Activated B cell treated with CpG ODN at 0.5 μM for 24 hours (primary cell): ENCODE data around the gene ZNF655. TPM values are rescaled to one million over a fixed set of nuclear protein-coding genes. Genes with fewer than 3 reads are reported as not detected.
A peak's percentile ranks its signal among the peaks of the same experiment; 100 is the strongest.
"Not testable (repeated sequence)": the region's sequence is repeated elsewhere in the genome, so short reads cannot be mapped to it uniquely, and the experiment has no call there.

Source experiments
- ATAC-seq: fragments of 200-7000 bp; cut with Tn5 transposase; one replicate; pipeline ENCODE4 v1.10.0; 2021; ENCODE audit warnings: low read depth, mild to moderate bottlenecking, moderate library complexity
- CTCF ChIA-PET: fragments of 350-600 bp; sonication (Branson Sonifier 250); formaldehyde crosslinking; loops from one replicate; lab custom pipeline; 2021; ENCODE audit warnings: antibody characterized with exemption; lab: Charles Lee
- POLR2A ChIA-PET: fragments of 350-600 bp; sonication (Branson Sonifier 250); formaldehyde crosslinking; loops from one replicate; lab custom pipeline; 2021; ENCODE audit warnings: antibody characterized with exemption; lab: Charles Lee
- DNase-seq: peaks from one replicate; pipeline ENCODE4 v3.0.0; 2022
- H3K27ac Mint-ChIP-seq: one replicate; pipeline ENCODE4 v1.8.0; 2020; ENCODE audit warnings: mixed read lengths
- H3K27me3 Mint-ChIP-seq: one replicate; pipeline ENCODE4 v1.8.0; 2021; ENCODE audit warnings: mixed read lengths
- H3K36me3 Mint-ChIP-seq: one replicate; pipeline ENCODE4 v1.8.0; 2021; ENCODE audit warnings: low read depth, mixed read lengths
- H3K4me1 Mint-ChIP-seq: one replicate; pipeline ENCODE4 v1.8.0; 2021; ENCODE audit warnings: mixed read lengths
- H3K4me3 Mint-ChIP-seq: one replicate; pipeline ENCODE4 v1.8.0; 2020; ENCODE audit warnings: mild to moderate bottlenecking, mixed read lengths
- H3K9me3 Mint-ChIP-seq: one replicate; pipeline ENCODE4 v1.8.0; 2020; ENCODE audit warnings: mixed read lengths
- CTCF ChIP-seq: fragments of 200-600 bp; IDR thresholded peaks from one replicate; pipeline ENCODE4 v1.8.0; 2022; ENCODE audit warnings: antibody characterized with exemption, mild to moderate bottlenecking
- intact Hi-C: fragments of 100-400 bp; cut with micrococcal nuclease; formaldehyde crosslinking; loops from one replicate; pipeline ENCODE4 v1.15.1; 2024
- total RNA-seq: library from RNA; stranded (reverse); gene quantifications from 2 replicates; pipeline ENCODE4 v1.2.3, GENCODE V29; 2022

ZNF655 gene
- total RNA-seq, 1 donor from 2014 or later = 116 TPM

GRCh38 chr7:99543081-99543671, 15.3 kb upstream of the ZNF655 start:
- Mint-ChIP-seq H3K4me3 (no peak overlapping the region), H3K4me1 (no peaks in the 10 kb centered on the region), H3K27ac (no peak overlapping the region), H3K9me3 (peaks cover 18% of the 10 kb centered on the region), H3K27me3 (no peaks in the 10 kb centered on the region), H3K36me3 (peaks cover 27% of the 10 kb centered on the region)
- ATAC-seq = no peak
- intact Hi-C loops = no loop called here
- ChIA-PET POLR2A (no interaction called here), CTCF (no interaction called here)
- DNase-seq = no peak
- TF ChIP-seq CTCF = no peak

- H3K27me3 Mint-ChIP-seq = no peaks in the 10 kb centered on the region
- H3K9me3 Mint-ChIP-seq = peaks cover 18% of the 10 kb centered on the region
- ChIA-PET CTCF (no interaction called here), POLR2A (interaction anchor here (0.7 kb wide), 1 partner anchor 8 kb away, joined by 5 read pairs; no protein-coding TSS in a partner anchor)
- no peak overlapping the region for H3K27ac Mint-ChIP-seq
- no peak overlapping the region for H3K4me3 Mint-ChIP-seq
- ATAC-seq (no peak), DNase-seq (no peak)
- peaks cover 31% of the 10 kb centered on the region for H3K36me3 Mint-ChIP-seq
- no peak for TF ChIP-seq CTCF
- intact Hi-C loops = no loop called here
- no peaks in the 10 kb centered on the region for H3K4me1 Mint-ChIP-seq
Measured at GRCh38 chr7:99543916-99544315, 14.5 kb upstream of the ZNF655 start.

GRCh38 chr7:99545308-99545707, 13.1 kb upstream of the ZNF655 start:
- Mint-ChIP-seq H3K36me3 (peaks cover 35% of the 10 kb centered on the region), H3K9me3 (peaks cover 17% of the 10 kb centered on the region)
- ATAC-seq, intact Hi-C loops, H3K4me3 Mint-ChIP-seq, H3K27me3 Mint-ChIP-seq, DNase-seq, H3K4me1 Mint-ChIP-seq, CTCF ChIA-PET, H3K27ac Mint-ChIP-seq: not testable (repeated sequence)
- POLR2A ChIA-PET = interaction anchor here (0.6 to 0.7 kb wide), 2 partner anchors 58 to 1211 kb away, joined by 4 to 5 read pairs; no protein-coding TSS in a partner anchor

GRCh38 chr7:99549545-99549944, 8.9 kb upstream of the ZNF655 start:
- H3K9me3 Mint-ChIP-seq, intact Hi-C loops, CTCF ChIA-PET, ATAC-seq, H3K4me3 Mint-ChIP-seq, DNase-seq, H3K27me3 Mint-ChIP-seq, H3K27ac Mint-ChIP-seq, POLR2A ChIA-PET: not testable (repeated sequence)
- peaks cover 24% of the 10 kb centered on the region for H3K4me1 Mint-ChIP-seq
- peaks cover 47% of the 10 kb centered on the region for H3K36me3 Mint-ChIP-seq

GRCh38 chr7:99551334-99551733, 7.1 kb upstream of the ZNF655 start:
- POLR2A ChIA-PET = interaction anchor here (1.2 kb wide), 4 partner anchors 46 to 51 kb away, joined by 4 to 31 read pairs (median 14); partner anchors contain the start of genes ZKSCAN5 and ZNF394
- intact Hi-C loops = loop anchor here (10.0 kb wide), 3 partner anchors 177 to 677 kb away; partner anchors contain the start of genes ARPC1B, TMEM130, TRIM4 and TRRAP

More at GRCh38 chr7:99551334-99551733, 7.1 kb upstream of the ZNF655 start:
- ATAC-seq (peak; percentile 8), DNase-seq (no peak)
- H3K4me3 Mint-ChIP-seq = peak overlapping the region; percentile 91
- peak overlapping the region; percentile 87 for H3K27ac Mint-ChIP-seq
- H3K27me3 Mint-ChIP-seq = no peaks in the 10 kb centered on the region
- H3K9me3 Mint-ChIP-seq = peaks cover 3% of the 10 kb centered on the region
- peaks cover 30% of the 10 kb centered on the region for H3K4me1 Mint-ChIP-seq
- CTCF ChIA-PET = no interaction called here
- TF ChIP-seq CTCF = no peak
- H3K36me3 Mint-ChIP-seq = peaks cover 56% of the 10 kb centered on the region
